ENCODE results near the gene OXCT1.
"Not testable (repeated sequence)": the region's sequence is repeated elsewhere in the genome, so short reads cannot be mapped to it uniquely, and the experiment has no call there.

The OXCT1 gene

DNA sequence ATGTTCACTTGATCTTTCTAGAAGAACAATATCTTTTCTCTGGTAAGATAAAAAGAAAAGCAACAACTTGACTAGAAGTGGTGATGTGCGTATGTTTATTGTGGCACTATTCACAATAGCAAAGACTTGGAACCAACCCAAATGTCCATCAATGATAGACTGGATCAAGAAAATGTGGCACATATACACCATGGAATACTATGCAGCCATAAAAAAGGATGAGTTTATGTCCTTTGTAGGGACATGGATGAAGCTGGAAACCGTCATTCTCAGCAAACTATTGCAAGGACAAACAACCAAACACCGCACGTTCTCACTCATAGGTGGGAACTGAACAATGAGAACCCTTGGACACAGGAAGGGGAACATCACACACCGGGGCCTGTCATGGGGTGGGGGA lies 140.8 kb downstream of the OXCT1 start:
- H3K4me3 Mint-ChIP-seq = not testable (repeated sequence)

DNA sequence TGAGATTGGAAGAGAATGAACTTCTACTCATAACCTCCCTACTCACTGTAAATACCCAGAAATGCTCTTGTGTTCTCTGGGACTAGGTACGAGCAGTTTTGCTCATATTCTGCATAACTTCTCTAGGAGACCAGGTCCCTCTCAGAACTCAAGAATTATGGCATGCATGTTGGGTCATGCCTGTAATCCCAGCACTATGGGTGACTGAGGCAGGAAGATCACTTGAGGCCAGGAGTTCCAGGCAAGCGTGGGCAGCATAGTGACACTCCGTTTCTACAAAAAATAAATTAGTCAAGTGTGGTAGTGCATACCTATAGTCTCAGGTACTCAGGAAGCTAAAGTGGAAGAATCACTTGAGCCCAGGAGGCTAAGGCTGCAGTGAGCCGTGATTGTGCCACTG lies 141.9 kb downstream of the OXCT1 start:
- Mint-ChIP-seq H3K36me3 (ENCODE audit: low read depth) (no peaks in the 10 kb centered on the region), H3K4me3 (no peak overlapping the region), H3K27me3 (no peaks in the 10 kb centered on the region), H3K9me3 (no peaks in the 10 kb centered on the region), H3K4me1 (ENCODE audit: low read depth) (no peaks in the 10 kb centered on the region), H3K27ac (no peak overlapping the region)
- intact Hi-C loops (cut with micrococcal nuclease) = no loop called here

More for the DNA sequence above, 140.8 kb downstream of the OXCT1 start:
- intact Hi-C loops (cut with micrococcal nuclease); H3K9me3 Mint-ChIP-seq; H3K27me3 Mint-ChIP-seq; H3K36me3 Mint-ChIP-seq (ENCODE audit: low read depth); H3K4me1 Mint-ChIP-seq (ENCODE audit: low read depth); H3K27ac Mint-ChIP-seq: not testable (repeated sequence)

DNA sequence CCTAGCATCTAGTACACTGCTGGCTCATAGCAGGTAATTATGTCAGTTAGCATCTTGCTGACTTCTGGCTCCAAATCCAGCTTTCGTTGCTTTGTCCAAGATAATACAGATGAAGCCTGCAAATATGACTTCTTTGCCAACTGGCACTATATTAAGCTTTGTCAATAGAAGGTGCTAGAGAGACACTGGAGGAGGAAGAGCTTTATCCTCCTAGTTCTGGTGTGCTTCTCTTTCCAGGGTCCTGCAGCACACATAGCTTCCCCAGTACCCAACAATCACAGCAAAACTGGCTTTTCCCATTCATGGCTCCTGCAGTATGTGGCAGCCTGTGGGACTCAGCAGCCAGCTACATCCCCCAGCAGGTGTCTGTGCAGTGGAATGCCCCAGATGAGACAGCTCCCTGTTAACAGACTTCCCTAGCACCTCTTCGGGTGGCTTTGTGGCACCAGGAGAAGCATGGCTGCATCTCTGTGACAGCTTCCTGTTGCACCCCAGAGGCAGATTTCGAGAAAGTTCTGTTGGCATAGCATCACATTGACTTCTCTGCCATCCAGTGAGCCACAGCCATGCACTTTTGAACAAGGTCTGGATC lies 147.8 kb downstream of the OXCT1 start:
- Mint-ChIP-seq H3K27ac (no peak overlapping the region), H3K9me3 (peaks cover 1% of the 10 kb centered on the region), H3K36me3 (ENCODE audit: low read depth) (no peaks in the 10 kb centered on the region), H3K4me3 (no peak overlapping the region), H3K27me3 (peaks cover 1% of the 10 kb centered on the region), H3K4me1 (ENCODE audit: low read depth) (no peaks in the 10 kb centered on the region)
- intact Hi-C loops (cut with micrococcal nuclease) = no loop called here

DNA sequence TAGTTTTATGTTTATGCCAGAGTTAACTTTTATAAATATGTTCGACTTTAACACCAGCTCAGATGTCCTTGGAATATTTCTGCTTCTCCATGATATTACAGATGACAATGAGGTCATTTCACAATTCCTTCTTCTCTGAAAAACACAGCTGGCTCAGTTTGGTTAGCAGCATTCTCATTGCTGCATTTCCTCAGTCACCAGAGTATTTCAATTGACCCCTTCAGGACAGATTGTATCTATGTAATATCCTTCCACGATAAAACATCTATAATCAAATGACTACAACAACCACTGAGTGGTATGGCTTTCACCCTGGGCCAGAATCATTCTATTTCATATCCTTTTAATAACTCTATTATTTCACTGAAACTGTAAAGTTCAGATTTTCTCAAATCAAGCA lies 148.7 kb downstream of the OXCT1 start:
- Mint-ChIP-seq H3K27me3 (peaks cover 1% of the 10 kb centered on the region), H3K4me3 (no peak overlapping the region), H3K27ac (no peak overlapping the region), H3K9me3 (peaks cover 11% of the 10 kb centered on the region), H3K4me1 (ENCODE audit: low read depth) (no peaks in the 10 kb centered on the region), H3K36me3 (ENCODE audit: low read depth) (no peaks in the 10 kb centered on the region)
- intact Hi-C loops (cut with micrococcal nuclease) = no loop called here

DNA sequence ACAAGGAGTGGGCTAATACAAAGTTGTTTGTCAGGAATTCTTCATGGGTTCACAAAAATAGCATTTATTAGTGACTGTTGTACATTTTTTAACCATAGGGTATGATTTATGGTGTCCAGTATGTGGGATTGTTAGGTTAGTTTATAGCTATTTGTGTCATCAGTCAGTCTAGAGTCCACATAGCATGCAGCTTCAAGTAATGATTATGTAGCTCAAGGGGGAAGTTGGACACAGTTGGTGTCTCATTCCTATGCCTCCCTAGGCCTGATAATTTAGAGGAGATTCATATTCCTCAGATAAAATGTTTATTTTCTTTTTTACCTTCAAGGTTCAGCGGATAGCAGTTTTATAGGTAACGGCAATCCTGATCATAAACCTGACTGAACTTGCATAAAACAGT lies 153.8 kb downstream of the OXCT1 start:
- no peaks in the 10 kb centered on the region for H3K27me3 Mint-ChIP-seq
- H3K27ac Mint-ChIP-seq = no peak overlapping the region
- H3K4me1 Mint-ChIP-seq (ENCODE audit: low read depth) = no peaks in the 10 kb centered on the region
- no peak overlapping the region for H3K4me3 Mint-ChIP-seq
- intact Hi-C loops (cut with micrococcal nuclease) = no loop called here
- no peaks in the 10 kb centered on the region for H3K36me3 Mint-ChIP-seq (ENCODE audit: low read depth)
- H3K9me3 Mint-ChIP-seq = peaks cover 21% of the 10 kb centered on the region

DNA sequence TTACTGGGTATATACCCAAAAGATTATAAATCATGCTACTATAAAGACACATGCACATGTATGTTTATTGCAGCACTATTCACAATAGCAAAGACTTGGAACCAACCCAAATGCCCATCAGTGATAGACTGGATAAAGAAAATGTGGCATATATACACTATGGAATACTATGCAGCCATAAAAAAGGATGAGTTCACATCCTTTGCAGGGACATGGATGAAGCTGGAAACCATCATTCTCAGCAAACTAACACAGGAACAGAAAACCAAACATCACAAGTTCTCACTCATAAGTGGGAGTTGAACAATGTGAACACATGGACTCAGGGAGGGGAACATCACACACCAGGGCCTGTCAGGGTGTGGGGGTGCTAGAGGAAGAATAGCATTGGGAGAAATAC lies 155.8 kb downstream of the OXCT1 start:
- intact Hi-C loops (cut with micrococcal nuclease); H3K36me3 Mint-ChIP-seq (ENCODE audit: low read depth); H3K4me3 Mint-ChIP-seq; H3K4me1 Mint-ChIP-seq (ENCODE audit: low read depth); H3K27ac Mint-ChIP-seq; H3K27me3 Mint-ChIP-seq: not testable (repeated sequence)
- H3K9me3 Mint-ChIP-seq = peaks cover 21% of the 10 kb centered on the region

DNA sequence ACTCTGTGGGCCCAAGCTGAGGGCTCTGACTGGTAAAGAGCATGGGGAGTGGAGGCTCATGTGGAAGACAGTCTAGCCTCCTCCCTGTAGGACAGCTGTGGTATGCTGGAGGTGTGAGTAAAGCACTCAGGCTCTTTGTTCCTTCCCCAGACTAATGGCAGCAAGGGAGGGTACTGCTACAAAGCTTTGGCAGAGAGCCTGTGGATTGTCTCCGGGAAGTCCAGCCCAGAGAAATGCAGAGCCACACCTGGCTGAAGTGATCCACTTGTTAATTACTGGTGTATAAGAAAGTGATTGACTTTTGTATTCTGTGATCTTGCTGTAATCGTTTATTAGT lies 161.7 kb downstream of the OXCT1 start:
- Mint-ChIP-seq H3K4me3 (no peak overlapping the region), H3K27ac (no peak overlapping the region), H3K4me1 (ENCODE audit: low read depth) (no peaks in the 10 kb centered on the region), H3K9me3 (peaks cover 20% of the 10 kb centered on the region), H3K36me3 (ENCODE audit: low read depth) (no peaks in the 10 kb centered on the region), H3K27me3 (no peaks in the 10 kb centered on the region)
- intact Hi-C loops (cut with micrococcal nuclease) = no loop called here

DNA sequence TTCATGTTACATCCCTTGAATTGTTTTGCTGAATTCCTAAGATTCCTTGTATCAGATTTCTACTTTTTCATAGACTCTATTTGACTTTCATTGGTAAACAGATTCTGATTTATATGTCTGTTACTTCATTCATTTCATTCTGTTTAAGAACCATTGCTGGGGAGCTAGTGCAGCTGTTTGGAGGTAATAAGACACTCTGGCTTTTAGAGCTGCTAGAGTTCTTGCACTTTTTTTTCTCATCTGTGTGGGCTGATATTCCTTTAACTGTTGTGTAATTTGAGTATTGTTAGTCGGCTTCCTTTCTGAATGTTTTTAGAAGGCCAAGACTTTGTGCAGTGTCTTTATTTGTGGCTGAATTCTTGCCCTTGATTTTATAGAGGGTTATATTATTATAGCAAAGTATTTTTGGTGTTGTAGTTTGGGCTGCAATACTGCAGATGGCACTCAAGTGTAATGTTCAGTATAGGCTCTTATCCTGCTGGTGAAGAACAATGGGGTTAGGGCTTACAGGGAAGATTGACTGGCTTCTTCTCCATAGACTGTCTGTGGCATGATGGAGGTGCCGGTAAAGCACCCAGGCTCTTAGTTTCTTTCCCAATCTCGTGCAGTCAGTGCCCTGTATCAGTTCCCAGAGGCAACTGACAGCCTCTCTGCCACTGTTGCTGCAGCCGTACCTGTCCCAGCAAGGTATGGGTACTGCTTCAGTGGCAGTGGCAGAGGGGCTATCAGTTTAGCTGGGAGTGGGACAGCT lies 162.2 kb downstream of the OXCT1 start:
- Mint-ChIP-seq H3K36me3 (ENCODE audit: low read depth) (no peaks in the 10 kb centered on the region), H3K4me1 (ENCODE audit: low read depth) (no peaks in the 10 kb centered on the region), H3K9me3 (peaks cover 20% of the 10 kb centered on the region), H3K4me3 (no peak overlapping the region), H3K27ac (no peak overlapping the region), H3K27me3 (no peaks in the 10 kb centered on the region)
- intact Hi-C loops (cut with micrococcal nuclease) = no loop called here

DNA sequence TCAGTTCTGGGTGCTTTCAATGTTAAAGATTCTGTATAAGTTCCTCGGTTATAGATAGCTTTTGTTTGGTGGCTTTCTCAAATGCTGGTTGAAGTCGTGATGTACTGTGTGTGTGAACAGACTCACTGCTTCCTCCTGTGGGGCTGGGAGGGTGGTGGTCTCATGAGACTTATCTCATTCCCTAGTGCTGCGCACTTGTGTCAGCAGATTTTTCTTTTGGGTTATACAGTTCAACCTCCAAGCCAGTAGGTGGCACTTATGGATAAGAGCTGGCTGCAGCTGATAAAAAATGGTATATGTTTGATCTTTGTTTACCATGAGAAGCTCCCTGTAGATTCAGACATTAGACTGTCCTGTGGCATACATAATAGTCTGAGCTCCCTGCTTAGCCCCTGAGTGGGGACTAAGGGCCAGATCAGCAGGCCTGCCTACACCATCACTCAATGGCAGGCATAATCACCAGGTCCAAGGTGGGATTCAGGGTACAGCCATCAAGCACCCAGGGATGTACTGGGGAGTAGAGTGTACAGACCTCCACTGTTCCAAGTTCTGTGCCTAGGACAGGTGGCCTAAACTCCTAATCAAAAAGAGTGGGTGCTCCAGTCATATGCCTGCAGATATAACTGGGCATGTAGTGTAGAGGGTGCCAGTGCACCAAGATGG lies 174.2 kb downstream of the OXCT1 start:
- H3K9me3 Mint-ChIP-seq = no peaks in the 10 kb centered on the region
- H3K36me3 Mint-ChIP-seq (ENCODE audit: low read depth) = no peaks in the 10 kb centered on the region
- no peaks in the 10 kb centered on the region for H3K4me1 Mint-ChIP-seq (ENCODE audit: low read depth)
- no peak overlapping the region for H3K27ac Mint-ChIP-seq
- H3K4me3 Mint-ChIP-seq = no peak overlapping the region
- H3K27me3 Mint-ChIP-seq = no peaks in the 10 kb centered on the region
- intact Hi-C loops (cut with micrococcal nuclease) = no loop called here

DNA sequence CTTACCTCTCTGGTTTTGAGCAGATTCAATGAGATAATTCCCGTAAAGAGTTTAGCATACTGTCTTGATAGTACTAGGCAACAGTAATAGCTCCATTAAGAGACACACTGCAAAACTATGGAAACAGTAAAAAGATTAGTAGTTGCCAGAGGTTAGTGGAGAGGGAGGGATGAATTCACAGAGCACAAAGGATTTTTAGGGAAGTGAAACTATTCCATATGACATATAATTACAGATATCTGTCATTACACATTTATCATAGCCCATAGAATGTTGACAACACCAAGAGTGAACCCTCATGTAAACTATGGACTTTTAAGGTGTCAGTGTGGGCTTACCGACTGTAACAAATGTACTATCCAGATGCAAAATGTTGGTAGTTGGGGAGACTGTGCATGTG lies 183.5 kb downstream of the OXCT1 start:
- H3K36me3 Mint-ChIP-seq (ENCODE audit: low read depth) = no peaks in the 10 kb centered on the region
- H3K27me3 Mint-ChIP-seq = no peaks in the 10 kb centered on the region
- H3K4me3 Mint-ChIP-seq = no peak overlapping the region

DNA sequence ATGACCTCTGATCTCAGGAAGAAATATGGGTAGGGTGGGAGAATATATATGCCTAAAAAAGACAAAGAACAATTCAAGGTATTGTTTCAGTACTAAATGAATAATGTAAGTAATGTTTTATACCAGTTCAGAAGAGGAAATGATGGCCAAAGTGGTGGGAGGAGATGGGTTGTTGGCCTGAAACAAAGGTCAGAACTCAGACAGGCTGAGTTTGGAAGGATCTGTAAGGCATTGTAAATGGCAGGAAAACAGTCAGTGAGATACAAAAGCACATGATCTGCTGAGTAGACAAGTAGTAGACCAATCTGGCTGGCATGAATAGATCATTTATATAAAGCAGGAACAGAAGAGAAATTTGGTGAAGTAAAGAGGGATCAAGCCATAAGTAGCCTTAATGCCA lies 184.0 kb downstream of the OXCT1 start:
- H3K4me3 Mint-ChIP-seq = no peak overlapping the region
- H3K27ac Mint-ChIP-seq = no peak overlapping the region
- intact Hi-C loops (cut with micrococcal nuclease) = no loop called here
- no peaks in the 10 kb centered on the region for H3K4me1 Mint-ChIP-seq (ENCODE audit: low read depth)
- no peaks in the 10 kb centered on the region for H3K27me3 Mint-ChIP-seq
- H3K9me3 Mint-ChIP-seq = no peaks in the 10 kb centered on the region
- no peaks in the 10 kb centered on the region for H3K36me3 Mint-ChIP-seq (ENCODE audit: low read depth)

More for the DNA sequence above, 183.5 kb downstream of the OXCT1 start:
- Mint-ChIP-seq H3K4me1 (ENCODE audit: low read depth) (no peaks in the 10 kb centered on the region), H3K27ac (no peak overlapping the region), H3K9me3 (no peaks in the 10 kb centered on the region)
- intact Hi-C loops (cut with micrococcal nuclease) = no loop called here

DNA sequence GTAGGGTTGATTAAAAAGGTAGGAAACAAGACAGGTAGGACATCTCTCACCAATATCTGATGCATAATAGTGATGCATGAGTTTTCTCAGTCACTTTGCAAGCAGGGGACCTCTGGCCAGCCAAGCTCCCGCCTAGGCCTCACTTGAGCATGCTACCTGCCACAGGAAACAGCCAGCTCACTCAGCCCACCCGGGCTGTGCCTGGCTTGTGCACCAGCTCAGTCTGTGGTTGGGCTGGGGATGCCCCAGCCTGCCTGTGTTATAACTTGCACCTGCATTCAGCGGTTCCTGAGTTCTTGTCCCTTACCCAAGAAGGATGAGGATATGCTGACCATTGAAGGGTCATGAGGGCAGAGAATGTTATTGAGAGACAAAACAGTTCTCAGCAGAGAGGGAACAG lies 187.0 kb downstream of the OXCT1 start:
- no peaks in the 10 kb centered on the region for H3K27me3 Mint-ChIP-seq
- H3K36me3 Mint-ChIP-seq (ENCODE audit: low read depth) = no peaks in the 10 kb centered on the region
- no peak overlapping the region for H3K4me3 Mint-ChIP-seq
- H3K27ac Mint-ChIP-seq = no peak overlapping the region
- no peaks in the 10 kb centered on the region for H3K4me1 Mint-ChIP-seq (ENCODE audit: low read depth)
- peaks cover 9% of the 10 kb centered on the region for H3K9me3 Mint-ChIP-seq
- intact Hi-C loops (cut with micrococcal nuclease) = no loop called here

DNA sequence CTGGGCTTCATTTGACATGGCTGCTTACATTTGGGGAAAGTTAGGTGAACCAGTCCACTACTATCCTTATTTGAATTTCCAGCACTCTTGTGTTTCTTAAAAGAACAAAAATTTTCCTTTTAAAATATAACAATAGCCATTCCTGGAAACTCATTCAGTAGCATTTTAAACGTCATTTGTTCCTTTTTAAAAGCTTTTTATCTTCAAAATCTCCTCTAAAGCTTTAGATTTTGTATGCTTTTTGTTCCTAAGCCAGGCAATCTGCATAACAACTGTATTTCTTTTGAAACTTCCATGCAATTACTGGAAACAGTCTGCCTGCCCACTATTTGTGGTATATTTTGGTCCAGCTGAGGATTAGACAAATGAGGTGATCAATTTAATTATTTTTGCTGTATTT lies 187.6 kb downstream of the OXCT1 start:
- Mint-ChIP-seq H3K36me3 (ENCODE audit: low read depth) (no peaks in the 10 kb centered on the region), H3K27me3 (no peaks in the 10 kb centered on the region), H3K4me1 (ENCODE audit: low read depth) (no peaks in the 10 kb centered on the region), H3K4me3 (no peak overlapping the region), H3K9me3 (peaks cover 9% of the 10 kb centered on the region), H3K27ac (no peak overlapping the region)
- intact Hi-C loops (cut with micrococcal nuclease) = no loop called here

DNA sequence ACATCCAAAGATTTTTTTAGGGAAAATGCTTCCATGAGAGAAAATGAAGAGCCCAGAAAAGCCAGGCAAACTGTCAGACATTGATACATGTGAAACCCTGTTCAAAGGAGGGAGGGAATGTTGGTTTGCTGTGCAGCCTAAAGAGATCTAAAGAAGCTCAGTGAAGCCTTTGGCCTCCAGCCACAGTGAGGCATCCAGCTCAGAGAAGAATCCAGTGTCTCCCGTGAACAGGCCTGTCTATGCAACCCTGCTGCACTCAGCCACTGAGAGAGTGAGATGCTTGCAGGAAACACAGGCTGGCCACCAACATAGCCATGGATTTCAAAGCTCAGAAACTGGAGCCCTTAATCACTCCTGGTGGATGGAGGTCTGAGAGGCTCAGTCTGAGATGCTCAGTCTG lies 188.4 kb downstream of the OXCT1 start:
- intact Hi-C loops (cut with micrococcal nuclease) = no loop called here
- Mint-ChIP-seq H3K9me3 (peaks cover 9% of the 10 kb centered on the region), H3K27ac (no peak overlapping the region), H3K27me3 (no peaks in the 10 kb centered on the region), H3K4me1 (ENCODE audit: low read depth) (no peaks in the 10 kb centered on the region), H3K36me3 (ENCODE audit: low read depth) (no peaks in the 10 kb centered on the region), H3K4me3 (no peak overlapping the region)

Data from dendritic cell treated with granulocyte-macrophage colony-stimulating factor and Interleukin-4, amounts not matched to agents 40 ng/mL and 50 ng/mL, for 4 days (primary cell).